Nephron progenitor cell (in vitro differentiated cells): ENCODE measurements around the gene TNFRSF14.
A peak's percentile ranks its signal among the peaks of the same experiment; 100 is the strongest.

Experiments
- DNase-seq: peaks from one replicate; pipeline ENCODE4 v3.0.0; 2021
- H3K27ac Mint-ChIP-seq: 2 replicates; pipeline ENCODE4 v1.8.0; 2021; ENCODE audit warnings: mild to moderate bottlenecking, moderate library complexity, mixed read lengths
- H3K27me3 Mint-ChIP-seq: 2 replicates; pipeline ENCODE4 v1.8.0; 2021; ENCODE audit warnings: mild to moderate bottlenecking, low read depth, mixed read lengths; ENCODE audit not compliant: poor library complexity
- H3K36me3 Mint-ChIP-seq: 2 replicates; pipeline ENCODE4 v1.8.0; 2021; ENCODE audit warnings: low read depth, mixed read lengths
- H3K4me1 Mint-ChIP-seq: 2 replicates; pipeline ENCODE4 v1.8.0; 2021; ENCODE audit warnings: mixed read lengths
- H3K4me3 Mint-ChIP-seq: 2 replicates; pipeline ENCODE4 v1.8.0; 2021; ENCODE audit warnings: mild to moderate bottlenecking, moderate library complexity, mixed read lengths
- H3K9me3 Mint-ChIP-seq: 2 replicates; pipeline ENCODE4 v1.8.0; 2021; ENCODE audit warnings: mild to moderate bottlenecking, moderate library complexity, mixed read lengths
- CTCF ChIP-seq: fragments of 200-600 bp; sonication (generic); IDR thresholded peaks from 2 replicates; pipeline ENCODE4 v1.5.0; 2021; ENCODE audit warnings: antibody characterized with exemption

Gene TNFRSF14

GRCh38 chr1:2582391-2582790 is 26.2 kb downstream of the TNFRSF14 start:
- no peak for DNase-seq
- no peaks in the 10 kb centered on the region for H3K36me3 Mint-ChIP-seq
- no peak overlapping the region for H3K27ac Mint-ChIP-seq
- H3K27me3 Mint-ChIP-seq: peaks cover 11% of the 10 kb centered on the region
- no peaks in the 10 kb centered on the region for H3K9me3 Mint-ChIP-seq
- H3K4me3 Mint-ChIP-seq: no peak overlapping the region
- no peak for TF ChIP-seq CTCF
- H3K4me1 Mint-ChIP-seq: peaks cover 57% of the 10 kb centered on the region

GRCh38 chr1:2583331-2583791 is 27.2 kb downstream of the TNFRSF14 start:
- no peak for TF ChIP-seq CTCF
- Mint-ChIP-seq H3K4me1 (peaks cover 48% of the 10 kb centered on the region), H3K36me3 (no peaks in the 10 kb centered on the region), H3K4me3 (no peak overlapping the region), H3K27me3 (peaks cover 11% of the 10 kb centered on the region), H3K27ac (no peak overlapping the region), H3K9me3 (no peaks in the 10 kb centered on the region)
- no peak for DNase-seq

GRCh38 chr1:2583871-2584351 is 27.7 kb downstream of the TNFRSF14 start:
- DNase-seq: no peak
- H3K36me3 Mint-ChIP-seq: no peaks in the 10 kb centered on the region
- peaks cover 11% of the 10 kb centered on the region for H3K27me3 Mint-ChIP-seq
- no peak overlapping the region for H3K4me3 Mint-ChIP-seq
- no peaks in the 10 kb centered on the region for H3K9me3 Mint-ChIP-seq
- no peak overlapping the region for H3K27ac Mint-ChIP-seq
- peaks cover 42% of the 10 kb centered on the region for H3K4me1 Mint-ChIP-seq
- TF ChIP-seq CTCF: no peak

GRCh38 chr1:2584686-2585317 is 28.6 kb downstream of the TNFRSF14 start:
- Mint-ChIP-seq H3K27me3 (peaks cover 11% of the 10 kb centered on the region), H3K4me3 (peak overlapping the region; percentile 87), H3K9me3 (no peaks in the 10 kb centered on the region), H3K36me3 (peaks cover 4% of the 10 kb centered on the region), H3K27ac (no peak overlapping the region), H3K4me1 (peaks cover 37% of the 10 kb centered on the region)
- DNase-seq: no peak
- TF ChIP-seq CTCF: no peak

GRCh38 chr1:2585318-2586092 is 29.3 kb downstream of the TNFRSF14 start:
- TF ChIP-seq CTCF: no peak
- H3K36me3 Mint-ChIP-seq: peaks cover 4% of the 10 kb centered on the region
- H3K4me1 Mint-ChIP-seq: peaks cover 34% of the 10 kb centered on the region
- H3K27me3 Mint-ChIP-seq: peaks cover 11% of the 10 kb centered on the region
- H3K9me3 Mint-ChIP-seq: no peaks in the 10 kb centered on the region
- DNase-seq: no peak
- H3K27ac Mint-ChIP-seq: peak overlapping the region; percentile 66
- peak overlapping the region; percentile 87 for H3K4me3 Mint-ChIP-seq
